ENCODE measurements around the gene TARBP2. TPM values are rescaled to one million over a fixed set of nuclear protein-coding genes. Genes with fewer than 3 reads are reported as not detected.

The TARBP2 gene
- total RNA-seq, 6 donors from 2014 or later, result 25.4 to 74.4 (median 36.8) TPM

GRCh38 chr12:53454707-53455106 lies 46.4 kb upstream of the TARBP2 start:
- DNase-seq, result no peak
- no peaks in the 10 kb centered on the region for H3K9me3 ChIP-seq
- ATAC-seq (ENCODE audit: low FRiP score in 2 of 2), result no peak
- no peaks in the 10 kb centered on the region for H3K27me3 ChIP-seq
- peaks cover 50 to 56% (median 53%) of the 10 kb centered on the region in 4 donors for H3K36me3 ChIP-seq
- TF ChIP-seq EP300 (IDR thresholded peaks at IDR 0.05) (no peak), POLR2A (IDR thresholded peaks at IDR 0.05) (no peak)
- 59 to 65% methylated on average over 3 of the region's 3 CpGs for WGBS, 2 donors
- H3K4me3 ChIP-seq, result peak overlapping the region in 1 of 4 donors; percentile 84
- H3K4me1 ChIP-seq, result peaks cover 20 to 27% (median 25%) of the 10 kb centered on the region in 4 donors
- no peak overlapping the region for H3K27ac ChIP-seq

- TF ChIP-seq EP300 (IDR thresholded peaks at IDR 0.05) (no peak), POLR2AphosphoS5 (IDR thresholded peaks at IDR 0.05) (no peak), POLR2A (IDR thresholded peaks at IDR 0.05) (no peak)
- TF ChIP-seq, protein P1, sequence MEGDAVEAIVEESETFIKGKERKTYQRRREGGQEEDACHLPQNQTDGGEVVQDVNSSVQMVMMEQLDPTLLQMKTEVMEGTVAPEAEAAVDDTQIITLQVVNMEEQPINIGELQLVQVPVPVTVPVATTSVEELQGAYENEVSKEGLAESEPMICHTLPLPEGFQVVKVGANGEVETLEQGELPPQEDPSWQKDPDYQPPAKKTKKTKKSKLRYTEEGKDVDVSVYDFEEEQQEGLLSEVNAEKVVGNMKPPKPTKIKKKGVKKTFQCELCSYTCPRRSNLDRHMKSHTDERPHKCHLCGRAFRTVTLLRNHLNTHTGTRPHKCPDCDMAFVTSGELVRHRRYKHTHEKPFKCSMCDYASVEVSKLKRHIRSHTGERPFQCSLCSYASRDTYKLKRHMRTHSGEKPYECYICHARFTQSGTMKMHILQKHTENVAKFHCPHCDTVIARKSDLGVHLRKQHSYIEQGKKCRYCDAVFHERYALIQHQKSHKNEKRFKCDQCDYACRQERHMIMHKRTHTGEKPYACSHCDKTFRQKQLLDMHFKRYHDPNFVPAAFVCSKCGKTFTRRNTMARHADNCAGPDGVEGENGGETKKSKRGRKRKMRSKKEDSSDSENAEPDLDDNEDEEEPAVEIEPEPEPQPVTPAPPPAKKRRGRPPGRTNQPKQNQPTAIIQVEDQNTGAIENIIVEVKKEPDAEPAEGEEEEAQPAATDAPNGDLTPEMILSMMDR (IDR thresholded peaks at IDR 0.05), result no peak
- Histone ChIP-seq H3K27ac (no peak overlapping the region), H3K4me1 (peaks cover 20 to 33% (median 24%) of the 10 kb centered on the region in 4 donors), H3K27me3 (no peaks in the 10 kb centered on the region), H3K9me3 (no peaks in the 10 kb centered on the region), H3K4me3 (no peak overlapping the region), H3K36me3 (peaks cover 71 to 77% (median 74%) of the 10 kb centered on the region in 4 donors)
- DNase-seq, result no peak
- 74 to 79% methylated on average over 6 of the region's 6 CpGs for WGBS, 2 donors
- ATAC-seq (ENCODE audit: low FRiP score in 2 of 2), result no peak
Measured at GRCh38 chr12:53456654-53457366, 44.3 kb upstream of the TARBP2 start.

DNA sequence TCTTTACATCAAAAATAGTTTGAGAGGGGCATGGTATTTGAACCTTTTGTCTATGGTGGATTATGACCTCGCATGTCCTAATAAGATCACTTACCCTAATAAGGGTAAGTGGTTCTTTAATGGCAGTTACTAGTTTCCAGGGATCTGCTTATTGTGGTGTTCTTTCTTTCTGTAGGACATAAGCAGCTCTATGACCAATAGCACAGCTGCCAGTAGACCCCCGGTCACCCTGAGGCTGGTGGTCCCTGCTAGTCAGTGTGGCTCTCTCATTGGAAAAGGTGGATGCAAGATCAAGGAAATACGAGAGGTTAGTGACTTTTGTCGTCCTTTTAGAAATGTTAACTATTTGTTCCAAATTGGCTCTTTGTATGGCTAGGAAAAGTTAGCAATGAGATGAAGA lies 42.0 kb upstream of the TARBP2 start:
- no peak for TF ChIP-seq POLR2AphosphoS5 (IDR thresholded peaks at IDR 0.05)
- TF ChIP-seq POLR2A (IDR thresholded peaks at IDR 0.05), result no peak
- no peak for TF ChIP-seq EP300 (IDR thresholded peaks at IDR 0.05)
- TF ChIP-seq, protein P1 (IDR thresholded peaks at IDR 0.05), result no peak
- Histone ChIP-seq H3K27ac (no peak overlapping the region), H3K27me3 (no peaks in the 10 kb centered on the region), H3K36me3 (peaks cover 94 to 100% (median 97%) of the 10 kb centered on the region in 4 donors), H3K9me3 (no peaks in the 10 kb centered on the region), H3K4me1 (peaks cover 6 to 19% (median 12%) of the 10 kb centered on the region in 4 donors), H3K4me3 (no peak overlapping the region)
- 79 to 84% methylated on average over 4 of the region's 4 CpGs for WGBS, 2 donors
- no peak for ATAC-seq (ENCODE audit: low FRiP score in 2 of 2)
- no peak for DNase-seq

- Histone ChIP-seq H3K9me3 (no peaks in the 10 kb centered on the region), H3K27me3 (no peaks in the 10 kb centered on the region), H3K36me3 (peaks cover 96 to 100% (median 100%) of the 10 kb centered on the region in 4 donors), H3K27ac (no peak overlapping the region), H3K4me3 (no peak overlapping the region), H3K4me1 (peaks cover 0 to 8% (median 4%) of the 10 kb centered on the region in 4 donors)
- ATAC-seq (ENCODE audit: low FRiP score in 2 of 2), result no peak
- no peak for TF ChIP-seq POLR2A (IDR thresholded peaks at IDR 0.05)
- TF ChIP-seq POLR2AphosphoS5 (IDR thresholded peaks at IDR 0.05), result no peak
- TF ChIP-seq, protein P1 (IDR thresholded peaks at IDR 0.05), result no peak
- no peak for TF ChIP-seq EP300 (IDR thresholded peaks at IDR 0.05)
- WGBS, 2 donors, result 84 to 94% methylated on average over 3 of the region's 3 CpGs
- no peak for DNase-seq
Measured at GRCh38 chr12:53461059-53461458, 40.0 kb upstream of the TARBP2 start.

- WGBS, 2 donors, result 88 to 89% methylated on average over 8 of the region's 8 CpGs
- Histone ChIP-seq H3K27me3 (no peaks in the 10 kb centered on the region), H3K4me1 (peaks cover 0 to 5% (median 4%) of the 10 kb centered on the region in 4 donors), H3K27ac (no peak overlapping the region), H3K36me3 (peaks cover 94 to 100% (median 100%) of the 10 kb centered on the region in 4 donors), H3K9me3 (no peaks in the 10 kb centered on the region), H3K4me3 (no peak overlapping the region)
- DNase-seq, result no peak
- ATAC-seq (ENCODE audit: low FRiP score in 2 of 2), result no peak
- TF ChIP-seq EP300 (IDR thresholded peaks at IDR 0.05), result no peak
- TF ChIP-seq, protein P1 (IDR thresholded peaks at IDR 0.05), result no peak
- no peak for TF ChIP-seq POLR2A (IDR thresholded peaks at IDR 0.05)
- TF ChIP-seq POLR2AphosphoS5 (IDR thresholded peaks at IDR 0.05), result no peak
Measured at GRCh38 chr12:53461591-53461990, 39.5 kb upstream of the TARBP2 start.

Data from upper lobe of left lung (tissue), 6 donors.